Effector memory CD4-positive, alpha-beta T cell (primary cell): ENCODE results near the gene YBX3.
A peak's percentile ranks its signal among the peaks of the same experiment; 100 is the strongest.

Experiments used
- DNase-seq, 3 donors: peaks; one replicate each; pipeline ENCODE4 v3.0.0-alpha.2; 2020
- H3K27ac ChIP-seq: 2 replicates; pipeline ENCODE4 v1.7.0; 2013; ENCODE audit warnings: mild to moderate bottlenecking, low read length, moderate library complexity; ENCODE audit not compliant: insufficient read depth, poor library complexity, severe bottlenecking
- H3K27me3 ChIP-seq: replicated peaks from 2 replicates; pipeline ENCODE4 v1.7.0; 2013; ENCODE audit warnings: mild to moderate bottlenecking, low read length; ENCODE audit not compliant: insufficient read depth, control insufficient read depth, poor library complexity, severe bottlenecking
- H3K36me3 ChIP-seq: 2 replicates; pipeline ENCODE4 v1.7.0; 2013; ENCODE audit warnings: mild to moderate bottlenecking, low read length, moderate library complexity; ENCODE audit not compliant: control insufficient read depth, insufficient read depth
- H3K4me1 ChIP-seq: 2 replicates; pipeline ENCODE4 v1.7.0; 2013; ENCODE audit warnings: low read length, mild to moderate bottlenecking; ENCODE audit not compliant: control insufficient read depth, insufficient read depth, poor library complexity, severe bottlenecking
- H3K4me3 ChIP-seq: 2 replicates; pipeline ENCODE4 v1.7.0; 2013; ENCODE audit warnings: low read length, low read depth, mild to moderate bottlenecking; ENCODE audit not compliant: insufficient read depth, poor library complexity, severe bottlenecking
- H3K9me3 ChIP-seq: 2 replicates; pipeline ENCODE4 v1.7.0; 2013; ENCODE audit warnings: mild to moderate bottlenecking, low read length, moderate library complexity; ENCODE audit not compliant: control insufficient read depth

The YBX3 gene

GRCh38 chr12:10725003-10725402 is 1.9 kb upstream of the YBX3 start:
- H3K9me3 ChIP-seq = no peaks in the 10 kb centered on the region
- H3K4me3 ChIP-seq = no peak overlapping the region
- DNase-seq = no peak
- H3K27me3 ChIP-seq = peaks cover 26% of the 10 kb centered on the region
- H3K36me3 ChIP-seq = no peaks in the 10 kb centered on the region
- H3K27ac ChIP-seq = no peak overlapping the region
- peaks cover 10% of the 10 kb centered on the region for H3K4me1 ChIP-seq

DNA sequence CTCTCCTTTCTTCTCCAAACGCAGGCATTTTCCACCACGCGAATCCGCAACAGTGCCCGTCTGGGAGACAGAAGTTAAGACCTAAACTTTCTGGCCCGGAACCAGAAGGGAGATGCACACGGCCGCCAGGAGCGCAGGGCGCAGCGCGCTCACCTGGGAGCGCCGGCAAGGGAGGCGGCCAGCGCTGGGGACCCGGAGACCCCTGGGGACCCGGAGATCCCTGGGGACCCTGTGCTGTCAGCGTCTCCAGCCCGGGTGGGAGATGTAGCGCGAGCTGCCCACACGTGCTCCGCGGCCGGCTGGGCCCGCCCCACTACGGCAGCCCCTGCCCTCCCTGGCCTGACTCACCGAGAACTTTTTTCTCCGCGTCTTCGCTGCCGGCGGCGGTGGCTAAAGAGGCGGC is 620 bp downstream of the YBX3 start:
- Histone ChIP-seq H3K27ac (no peak overlapping the region), H3K4me1 (peaks cover 10% of the 10 kb centered on the region), H3K27me3 (peaks cover 26% of the 10 kb centered on the region)

GRCh38 chr12:10721651-10722501 is 1.2 kb downstream of the YBX3 start:
- Histone ChIP-seq H3K36me3 (no peaks in the 10 kb centered on the region), H3K27me3 (peaks cover 26% of the 10 kb centered on the region), H3K4me1 (peaks cover 10% of the 10 kb centered on the region), H3K4me3 (peak overlapping the region; percentile 51), H3K9me3 (no peaks in the 10 kb centered on the region), H3K27ac (no peak overlapping the region)
- peak in 1 of 3 donors; percentile 20 for DNase-seq

More for the DNA sequence above, 620 bp downstream of the YBX3 start:
- Histone ChIP-seq H3K4me3 (peak overlapping the region; percentile 51), H3K9me3 (no peaks in the 10 kb centered on the region), H3K36me3 (no peaks in the 10 kb centered on the region)
- DNase-seq = no peak

GRCh38 chr12:10720974-10721650 is 2.0 kb downstream of the YBX3 start:
- peaks cover 21% of the 10 kb centered on the region for H3K27me3 ChIP-seq
- H3K4me1 ChIP-seq = peaks cover 10% of the 10 kb centered on the region
- H3K4me3 ChIP-seq = no peak overlapping the region
- H3K36me3 ChIP-seq = no peaks in the 10 kb centered on the region
- H3K9me3 ChIP-seq = no peaks in the 10 kb centered on the region
- H3K27ac ChIP-seq = no peak overlapping the region
- DNase-seq = no peak

GRCh38 chr12:10719482-10719881 is 3.6 kb downstream of the YBX3 start:
- no peak overlapping the region for H3K27ac ChIP-seq
- H3K27me3 ChIP-seq = peaks cover 9% of the 10 kb centered on the region
- no peak for DNase-seq
- no peaks in the 10 kb centered on the region for H3K36me3 ChIP-seq
- H3K9me3 ChIP-seq = no peaks in the 10 kb centered on the region
- no peak overlapping the region for H3K4me3 ChIP-seq
- peaks cover 15% of the 10 kb centered on the region for H3K4me1 ChIP-seq

DNA sequence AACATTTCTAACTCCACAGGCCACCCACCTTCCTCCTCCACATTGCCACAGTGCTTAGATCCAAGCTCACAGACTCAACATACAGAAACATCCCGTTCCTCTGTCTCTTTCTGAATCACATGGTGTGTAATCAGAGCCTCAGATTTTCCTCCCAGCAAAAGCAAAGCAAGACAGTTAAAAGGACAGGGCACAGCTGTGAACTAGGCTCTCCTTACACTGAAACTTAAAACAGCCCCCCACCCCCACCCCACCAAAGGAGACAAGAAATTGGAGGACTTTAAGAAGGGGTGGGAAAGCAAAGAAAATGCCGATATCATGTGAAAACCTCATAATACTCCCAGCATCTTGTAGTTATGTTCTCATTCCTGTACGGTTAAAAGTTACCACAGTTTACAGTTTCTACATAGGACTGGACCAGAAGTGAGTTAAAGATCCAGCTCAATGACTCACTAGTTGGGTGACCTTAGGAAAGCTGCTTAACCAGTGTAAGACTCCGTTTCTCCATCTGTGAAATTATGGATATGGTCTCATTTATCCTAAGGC is 4.8 kb downstream of the YBX3 start:
- Histone ChIP-seq H3K36me3 (no peaks in the 10 kb centered on the region), H3K9me3 (no peaks in the 10 kb centered on the region), H3K4me3 (no peak overlapping the region), H3K27me3 (peaks cover 6% of the 10 kb centered on the region), H3K4me1 (peaks cover 13% of the 10 kb centered on the region), H3K27ac (no peak overlapping the region)
- DNase-seq = no peak

GRCh38 chr12:10717410-10717809 is 5.7 kb downstream of the YBX3 start:
- no peaks in the 10 kb centered on the region for H3K36me3 ChIP-seq
- no peak overlapping the region for H3K27ac ChIP-seq
- H3K4me3 ChIP-seq = no peak overlapping the region
- H3K4me1 ChIP-seq = peaks cover 10% of the 10 kb centered on the region
- no peaks in the 10 kb centered on the region for H3K9me3 ChIP-seq
- H3K27me3 ChIP-seq = peaks cover 4% of the 10 kb centered on the region
- no peak for DNase-seq

DNA sequence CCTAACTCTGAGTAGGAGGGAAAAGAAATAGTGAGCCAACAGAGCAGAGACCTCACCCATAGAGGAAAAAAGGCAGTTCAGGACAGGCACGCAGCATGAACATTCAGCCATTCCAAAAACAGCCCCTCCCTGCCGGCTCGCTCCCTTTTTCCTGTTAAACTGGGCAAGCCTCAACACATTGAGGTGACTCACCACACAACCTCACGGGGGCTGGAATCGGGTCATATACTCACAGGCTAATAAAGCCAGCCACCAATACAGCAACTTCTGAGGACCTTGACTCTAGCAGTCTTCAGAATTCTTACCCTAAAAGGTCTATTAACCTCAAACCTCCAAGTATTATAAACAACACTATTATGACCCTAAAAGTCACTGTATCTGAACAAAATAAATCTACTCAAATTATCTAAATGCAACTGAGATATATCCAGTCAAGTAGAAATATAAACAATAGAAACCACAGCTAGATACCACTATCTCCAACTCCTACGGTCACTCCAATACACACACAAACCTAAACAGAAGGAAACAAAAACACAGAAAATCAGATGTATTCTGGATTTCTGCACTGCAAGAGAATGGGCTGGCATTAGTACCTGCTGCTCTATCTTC is 6.3 kb downstream of the YBX3 start:
- DNase-seq = no peak
- H3K27ac ChIP-seq = no peak overlapping the region
- no peaks in the 10 kb centered on the region for H3K9me3 ChIP-seq
- H3K36me3 ChIP-seq = no peaks in the 10 kb centered on the region
- no peak overlapping the region for H3K4me3 ChIP-seq
- no peaks in the 10 kb centered on the region for H3K27me3 ChIP-seq
- H3K4me1 ChIP-seq = peaks cover 5% of the 10 kb centered on the region

GRCh38 chr12:10716277-10716676 is 6.8 kb downstream of the YBX3 start:
- Histone ChIP-seq H3K4me3 (no peak overlapping the region), H3K36me3 (no peaks in the 10 kb centered on the region), H3K27ac (no peak overlapping the region), H3K27me3 (no peaks in the 10 kb centered on the region), H3K9me3 (no peaks in the 10 kb centered on the region), H3K4me1 (peaks cover 5% of the 10 kb centered on the region)
- no peak for DNase-seq
